GM23248 (cell line): ENCODE data around the gene GPR34.

Experiments
- EZH2 ChIP-seq: fragments of 200-600 bp; sonication (generic); IDR thresholded peaks from 2 replicates; pipeline ENCODE4 v1.6.1; 2018; ENCODE audit warnings: antibody characterized with exemption, mild to moderate bottlenecking; ENCODE audit not compliant: insufficient read depth, poor library complexity, severe bottlenecking
- EZH2phosphoT487 ChIP-seq: fragments of 200-600 bp; sonication (generic); IDR thresholded peaks from 2 replicates; pipeline ENCODE4 v1.6.1; 2018; ENCODE audit warnings: antibody characterized with exemption, moderate library complexity, mild to moderate bottlenecking, low read depth; ENCODE audit not compliant: insufficient read depth

DNA sequence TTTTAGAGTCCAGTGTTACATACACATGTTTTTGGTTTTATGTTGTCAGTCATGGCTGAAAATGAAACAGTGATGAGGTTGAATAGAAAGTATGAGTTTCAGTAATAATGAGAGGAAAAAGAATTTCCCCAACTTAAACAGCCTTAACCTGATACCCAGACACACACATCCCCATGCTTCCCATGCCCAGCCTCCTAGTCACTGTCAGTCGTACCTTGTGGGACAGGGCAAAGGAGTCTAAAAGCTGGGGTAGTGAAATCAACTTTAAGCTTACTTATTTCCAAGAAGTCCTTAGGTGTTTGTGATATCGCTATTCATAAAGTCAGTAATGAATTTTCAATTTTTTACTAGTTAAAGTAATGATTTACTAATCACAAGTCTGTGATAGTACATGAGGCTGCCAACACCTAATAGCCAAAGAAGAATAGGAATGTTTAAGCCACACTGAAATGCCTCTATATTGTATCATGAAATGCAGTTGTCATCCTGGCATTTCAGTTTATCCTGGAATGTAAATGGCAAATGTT, 24.3 kb upstream of the GPR34 start:
- TF ChIP-seq EZH2phosphoT487 (no peak), EZH2 (no peak)
